Common myeloid progenitor, CD34-positive (primary cell): ENCODE measurements around the gene SESTD1.
"Not testable (repeated sequence)": the region's sequence is repeated elsewhere in the genome, so short reads cannot be mapped to it uniquely, and the experiment has no call there.

Experiments
- CTCF ChIA-PET: fragments of 350-600 bp; sonication (Branson Sonifier 250); formaldehyde crosslinking; loops from one replicate; lab custom pipeline; 2021; ENCODE audit warnings: antibody characterized with exemption; lab: Charles Lee
- POLR2A ChIA-PET: fragments of 350-600 bp; sonication (Branson Sonifier 250); formaldehyde crosslinking; loops from one replicate; lab custom pipeline; 2021; ENCODE audit warnings: antibody characterized with exemption; lab: Charles Lee
- DNase-seq, 3 donors: peaks; one replicate each; pipeline versions ENCODE4 v3.0.0 to v3.0.0-alpha.2; 2013
- H3K27ac ChIP-seq, 2 experiments: 1 replicate in 1 of 2; 2 replicates in 1 of 2; pipeline ENCODE4 v1.7.0; 2013; ENCODE audit warnings: inconsistent platforms in 2 of 2, low read length in 2 of 2, mild to moderate bottlenecking in 2 of 2, low read depth in 1 of 2, moderate library complexity in 1 of 2; ENCODE audit not compliant: severe bottlenecking in 2 of 2, insufficient read depth in 1 of 2, poor library complexity in 1 of 2
- H3K27me3 ChIP-seq, 5 experiments: replicated peaks in 2 of 5; 1 replicate in 3 of 5; 2 replicates in 2 of 5; pipeline versions ENCODE4 v1.6.1 to v1.7.0; 2013; ENCODE audit warnings: low read length in 4 of 5, mild to moderate bottlenecking in 2 of 5, moderate library complexity in 2 of 5, inconsistent platforms in 1 of 5; ENCODE audit not compliant: insufficient read depth in 5 of 5, control insufficient read depth in 4 of 5
- H3K36me3 ChIP-seq, 4 experiments: 1 replicate in 2 of 4; 2 replicates in 2 of 4; pipeline versions ENCODE4 v1.6.1 to v1.7.0; 2013; ENCODE audit warnings: low read length in 3 of 4, control low read depth in 1 of 4, mild to moderate bottlenecking in 1 of 4; ENCODE audit not compliant: control insufficient read depth in 4 of 4, insufficient read depth in 4 of 4
- H3K4me1 ChIP-seq, 4 experiments: 1 replicate in 3 of 4; 2 replicates in 1 of 4; pipeline versions ENCODE4 v1.6.1 to v1.7.1; 2013; ENCODE audit warnings: low read length in 3 of 4, mild to moderate bottlenecking in 3 of 4, control low read depth in 1 of 4, inconsistent platforms in 1 of 4, moderate library complexity in 1 of 4; ENCODE audit not compliant: control insufficient read depth in 4 of 4, insufficient read depth in 4 of 4; ENCODE audit errors: control extremely low read depth in 1 of 4
- H3K4me3 ChIP-seq, 7 experiments: 1 replicate in 4 of 7; 2 replicates in 3 of 7; pipeline versions ENCODE4 v1.5.1 to v1.7.0; 2013; ENCODE audit warnings: mild to moderate bottlenecking in 7 of 7, low read length in 6 of 7, moderate library complexity in 6 of 7, inconsistent platforms in 2 of 7, low read depth in 2 of 7, control low read depth in 1 of 7; ENCODE audit not compliant: insufficient read depth in 4 of 7, control insufficient read depth in 1 of 7; ENCODE audit errors: extremely low read depth in 1 of 7
- H3K9me3 ChIP-seq, 5 experiments: 1 replicate in 4 of 5; 2 replicates in 1 of 5; pipeline versions ENCODE4 v1.6.1 to v1.7.1; 2013; ENCODE audit warnings: low read length in 4 of 5, mild to moderate bottlenecking in 2 of 5, inconsistent platforms in 1 of 5, low read depth in 1 of 5, moderate library complexity in 1 of 5; ENCODE audit not compliant: control insufficient read depth in 4 of 5, insufficient read depth in 2 of 5; ENCODE audit errors: control extremely low read depth in 1 of 5
- WGBS: methylation state at CpG from one replicate; pipeline ENCODE4 v1.1.5; 2013; ENCODE audit not compliant: insufficient coverage; 5-methylcytosine and 5-hydroxymethylcytosine counted together

SESTD1 gene

GRCh38 chr2:179070895-179071294 is 193.7 kb downstream of the SESTD1 start:
- DNase-seq: no peak
- H3K27ac ChIP-seq: no peak overlapping the region
- peaks cover 0 to 5% (median 2%) of the 10 kb centered on the region in 5 experiments for H3K9me3 ChIP-seq
- WGBS: 80% methylated on average over 1 of the region's 2 CpGs
- ChIA-PET POLR2A (no interaction called here), CTCF (no interaction called here)
- no peak overlapping the region for H3K4me3 ChIP-seq
- H3K27me3 ChIP-seq: no peaks in the 10 kb centered on the region
- no peaks in the 10 kb centered on the region for H3K36me3 ChIP-seq
- H3K4me1 ChIP-seq: no peaks in the 10 kb centered on the region

GRCh38 chr2:179069685-179070084 is 194.9 kb downstream of the SESTD1 start:
- ChIA-PET POLR2A (no interaction called here), CTCF (interaction anchor here (1.5 kb wide), 1 partner anchor 11 kb away, joined by 3 read pairs; no protein-coding TSS in a partner anchor)
- H3K27me3 ChIP-seq: no peaks in the 10 kb centered on the region
- no peak overlapping the region for H3K27ac ChIP-seq
- no peak for DNase-seq
- 88% methylated on average over 1 of the region's 1 CpG for WGBS
- H3K36me3 ChIP-seq: no peaks in the 10 kb centered on the region
- peaks cover 0 to 5% (median 2%) of the 10 kb centered on the region in 5 experiments for H3K9me3 ChIP-seq
- no peaks in the 10 kb centered on the region for H3K4me1 ChIP-seq
- no peak overlapping the region for H3K4me3 ChIP-seq

- no peak overlapping the region for H3K27ac ChIP-seq
- POLR2A ChIA-PET: no interaction called here
These were observed 195.5 kb downstream of the SESTD1 start for GRCh38 chr2:179068991-179069643.

GRCh38 chr2:179059026-179059700 is 205.5 kb downstream of the SESTD1 start:
- Histone ChIP-seq H3K4me3 (no peak overlapping the region), H3K4me1 (peaks cover 0 to 2% (median 0%) of the 10 kb centered on the region in 4 experiments), H3K27ac (no peak overlapping the region), H3K27me3 (no peaks in the 10 kb centered on the region), H3K9me3 (no peaks in the 10 kb centered on the region), H3K36me3 (no peaks in the 10 kb centered on the region)
- WGBS: no CpG with 5 or more reads among the region's 2 CpGs
- peak in 1 of 3 donors; percentile 11 for DNase-seq
- CTCF ChIA-PET: interaction anchor here (1.6 kb wide), 1 partner anchor 10 kb away, joined by 3 read pairs; no protein-coding TSS in a partner anchor
- POLR2A ChIA-PET: no interaction called here

More at GRCh38 chr2:179068991-179069643, 195.5 kb downstream of the SESTD1 start:
- CTCF ChIA-PET: interaction anchor here (1.5 kb wide), 1 partner anchor 11 kb away, joined by 3 read pairs; no protein-coding TSS in a partner anchor
- H3K4me3 ChIP-seq: no peak overlapping the region
- H3K4me1 ChIP-seq: no peaks in the 10 kb centered on the region
- DNase-seq: no peak
- no peaks in the 10 kb centered on the region for H3K27me3 ChIP-seq
- no peaks in the 10 kb centered on the region for H3K36me3 ChIP-seq
- WGBS: 100% methylated on average over 2 of the region's 2 CpGs
- H3K9me3 ChIP-seq: peaks cover 0 to 5% (median 2%) of the 10 kb centered on the region in 5 experiments

GRCh38 chr2:179057737-179058136 is 206.9 kb downstream of the SESTD1 start:
- no peak overlapping the region for H3K27ac ChIP-seq
- no peaks in the 10 kb centered on the region for H3K36me3 ChIP-seq
- peaks cover 0 to 2% (median 0%) of the 10 kb centered on the region in 4 experiments for H3K4me1 ChIP-seq
- no peaks in the 10 kb centered on the region for H3K9me3 ChIP-seq
- no peak overlapping the region for H3K4me3 ChIP-seq
- H3K27me3 ChIP-seq: no peaks in the 10 kb centered on the region
- 97% methylated on average over 4 of the region's 5 CpGs for WGBS
- ChIA-PET POLR2A (no interaction called here), CTCF (interaction anchor here (1.6 kb wide), 1 partner anchor 12 kb away, joined by 3 read pairs; no protein-coding TSS in a partner anchor)
- DNase-seq: no peak

GRCh38 chr2:179053568-179053967 is 211.1 kb downstream of the SESTD1 start:
- H3K27me3 ChIP-seq, DNase-seq, H3K4me3 ChIP-seq, POLR2A ChIA-PET, H3K36me3 ChIP-seq, H3K27ac ChIP-seq, H3K9me3 ChIP-seq, CTCF ChIA-PET: not testable (repeated sequence)
- peaks cover 11 to 28% (median 12%) of the 10 kb centered on the region in 4 experiments for H3K4me1 ChIP-seq
- 100% methylated on average over 1 of the region's 3 CpGs for WGBS
